GM23338 (cell line): ENCODE data around the gene KCNJ8. TPM values are rescaled to one million over a fixed set of nuclear protein-coding genes. Genes with fewer than 3 reads are reported as not detected.

ENCODE experiments used
- ATAC-seq: fragments of 200-7000 bp; cut with Tn5 transposase; 3 replicates; pipeline ENCODE4 v1.9.1; 2020
- DNase-seq: peaks from one replicate; pipeline ENCODE4 v3.0.0-alpha.2; 2015; ENCODE audit warnings: low spot score
- H2AFZ ChIP-seq: fragments of 200-600 bp; sonication (generic); 2 replicates; pipeline ENCODE4 v1.8.0; 2016; ENCODE audit warnings: antibody characterized with exemption, mild to moderate bottlenecking, moderate library complexity
- H3F3A ChIP-seq: fragments of 200-600 bp; sonication (generic); replicated peaks from 2 replicates; pipeline ENCODE4 v1.8.0; 2017; ENCODE audit warnings: antibody characterized with exemption, mixed run types, low read depth
- H3K27ac ChIP-seq: fragments of 200-600 bp; sonication (generic); 2 replicates; pipeline ENCODE4 v1.6.1; 2016; ENCODE audit warnings: low read depth
- H3K27me3 ChIP-seq: fragments of 200-600 bp; sonication (generic); 2 replicates; pipeline ENCODE4 v1.8.0; 2016; ENCODE audit warnings: mild to moderate bottlenecking, mixed run types, moderate library complexity; ENCODE audit not compliant: insufficient read depth
- H3K36me3 ChIP-seq: fragments of 200-600 bp; sonication (generic); 2 replicates; pipeline ENCODE4 v1.8.0; 2016; ENCODE audit warnings: mild to moderate bottlenecking; ENCODE audit not compliant: insufficient read depth
- H3K4me1 ChIP-seq: fragments of 200-600 bp; sonication (generic); 2 replicates; pipeline ENCODE4 v1.8.0; 2016; ENCODE audit warnings: mild to moderate bottlenecking, moderate library complexity; ENCODE audit not compliant: insufficient read depth
- H3K4me2 ChIP-seq: fragments of 200-600 bp; sonication (generic); 2 replicates; pipeline ENCODE4 v1.7.1; 2017; ENCODE audit warnings: mixed run types
- H3K4me3 ChIP-seq: fragments of 200-600 bp; sonication (generic); 2 replicates; pipeline ENCODE4 v1.6.1; 2016; ENCODE audit warnings: mixed run types
- H3K79me2 ChIP-seq: fragments of 200-600 bp; sonication (generic); replicated peaks from 2 replicates; pipeline ENCODE4 v1.8.0; 2017; ENCODE audit warnings: mild to moderate bottlenecking; ENCODE audit not compliant: insufficient read depth
- H3K9me2 ChIP-seq: fragments of 200-600 bp; sonication (generic); 2 replicates; pipeline ENCODE4 v1.8.0; 2017; ENCODE audit not compliant: insufficient read depth
- H4K20me1 ChIP-seq: fragments of 200-600 bp; sonication (generic); replicated peaks from 2 replicates; pipeline ENCODE4 v1.8.0; 2017; ENCODE audit warnings: mild to moderate bottlenecking; ENCODE audit not compliant: insufficient read depth
- H3K27ac Mint-ChIP-seq: 2 replicates; pipeline ENCODE4 v1.8.0; 2020; ENCODE audit warnings: inconsistent platforms, mild to moderate bottlenecking, moderate library complexity, mixed read lengths
- H3K27me3 Mint-ChIP-seq: 3 replicates; pipeline ENCODE4 v1.8.0; 2022; ENCODE audit warnings: low read depth, mild to moderate bottlenecking, moderate library complexity, mixed read lengths, inconsistent platforms; ENCODE audit not compliant: insufficient read depth, poor library complexity
- H3K36me3 Mint-ChIP-seq: 3 replicates; pipeline ENCODE4 v1.8.0; 2021; ENCODE audit warnings: low read depth, mild to moderate bottlenecking, inconsistent platforms, moderate library complexity, mixed read lengths
- H3K4me1 Mint-ChIP-seq: 3 replicates; pipeline ENCODE4 v1.8.0; 2020; ENCODE audit warnings: mild to moderate bottlenecking, inconsistent platforms, mixed read lengths
- H3K4me3 Mint-ChIP-seq: 3 replicates; pipeline ENCODE4 v1.8.0; 2021; ENCODE audit warnings: moderate library complexity, mild to moderate bottlenecking, inconsistent platforms, mixed read lengths
- H3K9me3 Mint-ChIP-seq: 3 replicates; pipeline ENCODE4 v1.8.0; 2020; ENCODE audit warnings: moderate library complexity, mild to moderate bottlenecking, inconsistent platforms, mixed read lengths
- CREB1 ChIP-seq: fragments of 250-450 bp; sonication (Bioruptor Pico); IDR thresholded peaks from 2 replicates; pipeline ENCODE4 v1.5.0; 2020; ENCODE audit warnings: low read depth, mild to moderate bottlenecking, moderate library complexity
- CTCF ChIP-seq, 2 experiments: fragments of 200-600 bp in 1 of 2; sonication (generic) in 1 of 2; conservative IDR thresholded peaks; 2 replicates each; pipeline versions ENCODE4 v1.5.1 to v1.6.1; 2016 to 2017; ENCODE audit warnings: antibody characterized with exemption in 2 of 2, low read depth in 2 of 2, mild to moderate bottlenecking in 2 of 2, moderate library complexity in 1 of 2
- EZH2phosphoT487 ChIP-seq: fragments of 200-600 bp; sonication (generic); IDR thresholded peaks from one replicate; pipeline ENCODE4 v1.8.1; 2018; ENCODE audit warnings: antibody characterized with exemption; ENCODE audit not compliant: unreplicated experiment
- JUNB ChIP-seq: IDR thresholded peaks from one replicate; pipeline ENCODE4 v1.6.1; 2016; ENCODE audit warnings: antibody characterized with exemption; ENCODE audit not compliant: unreplicated experiment
- NANOG ChIP-seq: IDR thresholded peaks from 2 replicates; pipeline ENCODE4 v1.6.1; 2016; ENCODE audit warnings: antibody characterized with exemption, borderline replicate concordance
- POLR2AphosphoS5 ChIP-seq: IDR thresholded peaks from 2 replicates; pipeline ENCODE4 v1.6.1; 2016; ENCODE audit warnings: antibody characterized with exemption, low read depth
- ZNF331 ChIP-seq: fragments of 250-450 bp; sonication (Bioruptor Pico); IDR thresholded peaks from 2 replicates; pipeline ENCODE4 v1.5.0; 2020; ENCODE audit warnings: low read depth, mild to moderate bottlenecking, moderate library complexity
- ZNF462 ChIP-seq: fragments of 250-450 bp; sonication (Bioruptor Pico); IDR thresholded peaks from 2 replicates; pipeline ENCODE4 v1.5.0; 2020; ENCODE audit warnings: mild to moderate bottlenecking, moderate library complexity
- polyA plus RNA-seq: library from polyadenylated mRNA; unstranded; fragments of >200 nt; fragmentation: Nextera tagmentation; extraction: Ambion mirVana; gene quantifications from 2 replicates; pipeline ENCODE4 v1.2.1, GENCODE V29; 2016
- total RNA-seq: library from RNA; depleted of rRNA; stranded (reverse); fragments of >200 nt; shearing (Covaris generic); gene quantifications from 2 replicates; pipeline ENCODE4 v1.2.3, GENCODE V29; 2014

KCNJ8 gene
- total and polyA plus RNA-seq, 2 experiments from 2014 or later, result 0.82 to 0.87 TPM

- no peak for TF ChIP-seq ZNF462 (CRISPR knock-in tag)
- no peak for TF ChIP-seq CTCF (conservative IDR thresholded peaks at IDR 0.05; ENCODE audit: low read depth in 2 of 2)
- TF ChIP-seq CREB1 (CRISPR knock-in tag), result no peak
- TF ChIP-seq EZH2phosphoT487, result no peak
- TF ChIP-seq POLR2AphosphoS5, result no peak
- no peak for TF ChIP-seq ZNF331 (CRISPR knock-in tag)
- no peak for TF ChIP-seq NANOG
These were observed 43.4 kb downstream of the KCNJ8 start (continued) for GRCh38 chr12:21731144-21731543.

GRCh38 chr12:21725731-21726130 lies 48.8 kb downstream of the KCNJ8 start:
- Histone ChIP-seq H3K79me2 (no peaks in the 10 kb centered on the region), H3K4me3 (no peak overlapping the region), H3F3A (no peaks in the 10 kb centered on the region), H3K27me3 (no peaks in the 10 kb centered on the region), H3K27ac (no peak overlapping the region), H3K4me1 (no peaks in the 10 kb centered on the region), H3K36me3 (no peaks in the 10 kb centered on the region), H2AFZ (no peak overlapping the region), H4K20me1 (no peaks in the 10 kb centered on the region), H3K4me2 (no peak overlapping the region), H3K9me2 (no peaks in the 10 kb centered on the region; the same call in none of the 2 replicates)
- no peaks in the 10 kb centered on the region for H3K27me3 Mint-ChIP-seq
- no peak overlapping the region for H3K4me3 Mint-ChIP-seq
- no peaks in the 10 kb centered on the region for H3K4me1 Mint-ChIP-seq
- no peaks in the 10 kb centered on the region for H3K36me3 Mint-ChIP-seq
- ATAC-seq, result no peak
- no peaks in the 10 kb centered on the region for H3K9me3 Mint-ChIP-seq
- no peak overlapping the region for H3K27ac Mint-ChIP-seq
- no peak for DNase-seq
- no peak for TF ChIP-seq JUNB
- no peak for TF ChIP-seq EZH2phosphoT487
- TF ChIP-seq ZNF462 (CRISPR knock-in tag), result no peak
